Esophagus muscularis mucosa (tissue), 4 donors: ENCODE data around the gene AAR2.

Experiments used
- CTCF ChIP-seq, 3 experiments: fragments of 200-600 bp in 2 of 3; fragments of 450-650 bp in 1 of 3; sonication (generic) in 2 of 3; IDR thresholded peaks; one replicate each; pipeline ENCODE4 v1.5.1; 2017 to 2019; ENCODE audit warnings: antibody characterized with exemption in 3 of 3, mild to moderate bottlenecking in 2 of 3, moderate library complexity in 1 of 3
- EP300 ChIP-seq: sonication (generic); formaldehyde crosslinking; IDR thresholded peaks from one replicate; pipeline ENCODE4 v1.6.1; 2017; ENCODE audit warnings: antibody characterized with exemption
- POLR2A ChIP-seq: fragments of 450-650 bp; IDR thresholded peaks from one replicate; pipeline ENCODE4 v1.6.1; 2017; ENCODE audit warnings: antibody characterized with exemption, moderate library complexity, mild to moderate bottlenecking, low read depth
- POLR2AphosphoS5 ChIP-seq, 2 donors: sonication (generic); formaldehyde crosslinking; IDR thresholded peaks; one replicate each; pipeline ENCODE4 v1.6.1; 2017; ENCODE audit warnings: antibody characterized with exemption in 2 of 2

- TF ChIP-seq CTCF (IDR thresholded peaks at IDR 0.05): no peak
- no peak for TF ChIP-seq EP300
- TF ChIP-seq POLR2A: no peak
- no peak for TF ChIP-seq POLR2AphosphoS5 (IDR thresholded peaks at IDR 0.05)
Measured at GRCh38 chr20:36205026-36205425, 31.3 kb upstream of the AAR2 start.
